Measurements from ENCODE around the gene CPNE7.
"Not testable (repeated sequence)": the region's sequence is repeated elsewhere in the genome, so short reads cannot be mapped to it uniquely, and the experiment has no call there.

CPNE7 gene

GRCh38 chr16:89569506-89570341, 5.8 kb upstream of the CPNE7 start:
- Histone ChIP-seq H3K36me3 (peaks cover 2% of the 10 kb centered on the region), H3K27me3 (no peaks in the 10 kb centered on the region)
- no peak for TF ChIP-seq CTCF (IDR thresholded peaks at IDR 0.05; ENCODE audit: low read depth, low read length)

GRCh38 chr16:89570342-89570923, 5.1 kb upstream of the CPNE7 start:
- H3K4me3 ChIP-seq (ENCODE audit: low read depth, low read length): no peak overlapping the region
- DNase-seq: peak; percentile 9
- no peaks in the 10 kb centered on the region for H3K36me3 ChIP-seq
- no peak for TF ChIP-seq CTCF (IDR thresholded peaks at IDR 0.05; ENCODE audit: low read depth, low read length)
- peaks cover 10% of the 10 kb centered on the region for H3K4me1 ChIP-seq
- no peaks in the 10 kb centered on the region for H3K9me3 ChIP-seq
- H3K27me3 ChIP-seq: no peaks in the 10 kb centered on the region

More at GRCh38 chr16:89569506-89570341, 5.8 kb upstream of the CPNE7 start:
- Histone ChIP-seq H3K4me1 (peaks cover 13% of the 10 kb centered on the region), H3K4me3 (ENCODE audit: low read depth, low read length) (no peak overlapping the region), H3K9me3 (no peaks in the 10 kb centered on the region)
- DNase-seq: peak; percentile 7

DNA sequence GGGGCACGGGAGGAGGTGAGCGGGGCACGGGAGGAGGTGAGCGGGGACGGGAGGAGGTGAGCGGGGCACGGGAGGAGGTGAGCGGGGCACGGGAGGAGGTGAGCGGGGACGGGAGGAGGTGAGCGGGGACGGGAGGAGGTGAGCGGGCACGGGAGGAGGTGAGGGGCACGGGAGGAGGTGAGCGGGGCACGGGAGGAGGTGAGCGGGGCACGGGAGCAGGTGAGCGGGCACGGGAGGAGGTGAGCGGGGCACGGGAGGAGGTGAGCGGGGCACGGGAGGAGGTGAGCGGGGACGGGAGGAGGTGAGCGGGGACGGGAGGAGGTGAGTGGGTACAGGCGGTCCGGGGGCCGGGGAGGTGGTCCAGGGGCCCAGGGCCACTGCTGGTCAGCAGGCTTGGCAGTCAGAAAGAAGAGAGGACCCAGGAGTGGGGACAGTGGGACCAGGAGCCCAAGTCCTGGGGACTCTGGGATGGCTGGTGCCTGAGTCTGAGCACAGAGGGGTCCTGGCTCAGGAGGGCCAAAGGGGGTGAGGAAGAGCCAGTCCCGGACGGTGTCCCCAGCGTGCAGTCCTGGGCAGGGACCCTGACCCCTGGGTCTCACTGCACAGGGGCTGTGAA, 4.5 kb upstream of the CPNE7 start:
- not testable (repeated sequence) for DNase-seq; H3K4me3 ChIP-seq (ENCODE audit: low read depth, low read length); H3K9me3 ChIP-seq; H3K4me1 ChIP-seq; H3K36me3 ChIP-seq; H3K27me3 ChIP-seq

- H3K9me3 ChIP-seq: no peaks in the 10 kb centered on the region; the same call in 1 of the 2 replicates
- peak; percentile 17 for DNase-seq
- H3K4me3 ChIP-seq (ENCODE audit: low read depth, low read length): no peak overlapping the region
- peaks cover 3% of the 10 kb centered on the region; the same call in 1 of the 2 replicates for H3K4me1 ChIP-seq
- H3K27me3 ChIP-seq: peaks cover 10% of the 10 kb centered on the region
- TF ChIP-seq CTCF (IDR thresholded peaks at IDR 0.05; ENCODE audit: low read depth, low read length): no peak
- H3K36me3 ChIP-seq: no peaks in the 10 kb centered on the region
Measured at GRCh38 chr16:89571636-89572035, 3.9 kb upstream of the CPNE7 start.

- no peak for TF ChIP-seq CTCF (IDR thresholded peaks at IDR 0.05; ENCODE audit: low read depth, low read length)
- H3K36me3 ChIP-seq: no peaks in the 10 kb centered on the region
- no peak for DNase-seq
- H3K27me3 ChIP-seq: peaks cover 10% of the 10 kb centered on the region
- H3K4me3 ChIP-seq (ENCODE audit: low read depth, low read length): no peak overlapping the region
- peaks cover 3% of the 10 kb centered on the region; the same call in 1 of the 2 replicates for H3K4me1 ChIP-seq
- no peaks in the 10 kb centered on the region; the same call in 1 of the 2 replicates for H3K9me3 ChIP-seq
Measured at GRCh38 chr16:89572073-89572484, 3.5 kb upstream of the CPNE7 start.

- H3K27me3 ChIP-seq: peaks cover 10% of the 10 kb centered on the region
- H3K9me3 ChIP-seq: no peaks in the 10 kb centered on the region; the same call in 1 of the 2 replicates
- peak; percentile 10 for DNase-seq
- no peak overlapping the region for H3K4me3 ChIP-seq (ENCODE audit: low read depth, low read length)
- TF ChIP-seq CTCF (IDR thresholded peaks at IDR 0.05; ENCODE audit: low read depth, low read length): no peak
- no peaks in the 10 kb centered on the region for H3K36me3 ChIP-seq
- H3K4me1 ChIP-seq: peaks cover 3% of the 10 kb centered on the region; the same call in 1 of the 2 replicates
Measured at GRCh38 chr16:89572485-89573205, 2.9 kb upstream of the CPNE7 start.

All from BE2C (cell line).